PFSK-1 (cell line): ENCODE results near the gene STARD8.

Experiments used
- POLR2AphosphoS5 ChIP-seq: IDR thresholded peaks from 2 replicates; pipeline ENCODE4 v1.6.1; 2012; ENCODE audit warnings: low read depth, mild to moderate bottlenecking, control low read depth, low read length, moderate library complexity
- REST ChIP-seq, 2 experiments: IDR thresholded peaks; 2 replicates each; pipeline versions ENCODE4 v1.6.1 to v1.8.0; 2011 to 2012; ENCODE audit warnings: low read depth in 2 of 2, low read length in 2 of 2, control low read depth in 1 of 2, inconsistent platforms in 1 of 2, mild to moderate bottlenecking in 1 of 2, moderate library complexity in 1 of 2; ENCODE audit not compliant: insufficient read depth in 1 of 2
- SIN3A ChIP-seq: IDR thresholded peaks from 2 replicates; pipeline ENCODE4 v1.6.1; 2012; ENCODE audit warnings: mild to moderate bottlenecking, low read length, moderate library complexity, borderline replicate concordance; ENCODE audit not compliant: insufficient read depth
- TAF1 ChIP-seq: IDR thresholded peaks from 2 replicates; pipeline ENCODE4 v1.6.1; 2012; ENCODE audit warnings: low read length, control low read depth, borderline replicate concordance; ENCODE audit not compliant: insufficient read depth

GRCh38 chrX:68714856-68715255 is 67.4 kb downstream of the STARD8 start:
- no peak for TF ChIP-seq POLR2AphosphoS5
- no peak for TF ChIP-seq REST (IDR thresholded peaks at IDR 0.05; ENCODE audit: insufficient read depth in 1 of 2, low read depth in 2 of 2, low read length in 2 of 2)
- no peak for TF ChIP-seq TAF1
- TF ChIP-seq SIN3A, result no peak
